GM12874 (cell line): Measurements from ENCODE around the gene DCAF8.

ENCODE experiments used
- TF ChIP-seq, protein P1 (sequence below): IDR thresholded peaks from 2 replicates; pipeline ENCODE4 v1.5.1; 2011; ENCODE audit warnings: low read depth, mild to moderate bottlenecking, control low read depth, low read length, moderate library complexity; ENCODE audit not compliant: insufficient read depth

DCAF8 gene

DNA sequence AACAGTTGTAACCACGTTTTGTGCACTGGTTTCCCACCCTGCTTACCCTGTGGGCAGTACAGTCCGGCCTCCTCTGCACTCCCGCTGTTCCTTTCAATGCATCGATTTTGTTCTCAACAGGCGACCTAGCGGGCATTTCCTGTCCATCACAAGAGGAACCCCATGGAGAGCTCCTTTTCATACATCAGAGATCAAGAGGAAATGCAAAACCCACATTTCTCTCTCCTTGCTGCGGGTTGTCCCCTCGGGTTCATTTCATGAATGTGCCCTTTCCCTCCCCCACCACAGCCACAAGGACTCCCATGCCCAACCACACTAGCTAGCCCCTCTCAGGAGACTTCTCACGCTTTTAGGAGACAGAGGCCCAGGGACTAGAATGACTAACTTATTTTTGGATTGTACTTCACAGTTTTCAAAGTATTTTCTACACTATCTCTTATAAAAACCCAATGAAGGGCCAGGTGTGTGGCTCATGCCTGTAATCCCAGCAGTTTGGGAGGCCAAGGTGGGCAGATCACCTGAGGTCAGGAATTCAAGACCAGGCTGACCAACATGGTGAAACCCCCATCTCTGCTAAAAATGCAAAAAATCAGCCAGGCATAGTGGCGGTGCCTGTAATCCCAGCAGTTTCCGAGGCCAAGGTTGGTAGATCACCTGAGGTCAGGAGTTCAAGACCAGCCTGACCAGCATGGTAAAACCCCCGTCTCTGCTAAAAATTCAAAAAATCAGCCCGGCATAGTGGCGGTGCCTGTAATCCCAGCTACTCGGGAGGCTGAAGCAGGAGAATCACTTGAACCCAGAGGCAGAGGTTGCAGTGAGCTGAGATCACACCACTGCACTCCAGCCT, 92.6 kb downstream of the DCAF8 start:
- TF ChIP-seq, protein P1, sequence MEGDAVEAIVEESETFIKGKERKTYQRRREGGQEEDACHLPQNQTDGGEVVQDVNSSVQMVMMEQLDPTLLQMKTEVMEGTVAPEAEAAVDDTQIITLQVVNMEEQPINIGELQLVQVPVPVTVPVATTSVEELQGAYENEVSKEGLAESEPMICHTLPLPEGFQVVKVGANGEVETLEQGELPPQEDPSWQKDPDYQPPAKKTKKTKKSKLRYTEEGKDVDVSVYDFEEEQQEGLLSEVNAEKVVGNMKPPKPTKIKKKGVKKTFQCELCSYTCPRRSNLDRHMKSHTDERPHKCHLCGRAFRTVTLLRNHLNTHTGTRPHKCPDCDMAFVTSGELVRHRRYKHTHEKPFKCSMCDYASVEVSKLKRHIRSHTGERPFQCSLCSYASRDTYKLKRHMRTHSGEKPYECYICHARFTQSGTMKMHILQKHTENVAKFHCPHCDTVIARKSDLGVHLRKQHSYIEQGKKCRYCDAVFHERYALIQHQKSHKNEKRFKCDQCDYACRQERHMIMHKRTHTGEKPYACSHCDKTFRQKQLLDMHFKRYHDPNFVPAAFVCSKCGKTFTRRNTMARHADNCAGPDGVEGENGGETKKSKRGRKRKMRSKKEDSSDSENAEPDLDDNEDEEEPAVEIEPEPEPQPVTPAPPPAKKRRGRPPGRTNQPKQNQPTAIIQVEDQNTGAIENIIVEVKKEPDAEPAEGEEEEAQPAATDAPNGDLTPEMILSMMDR, result no peak

DNA sequence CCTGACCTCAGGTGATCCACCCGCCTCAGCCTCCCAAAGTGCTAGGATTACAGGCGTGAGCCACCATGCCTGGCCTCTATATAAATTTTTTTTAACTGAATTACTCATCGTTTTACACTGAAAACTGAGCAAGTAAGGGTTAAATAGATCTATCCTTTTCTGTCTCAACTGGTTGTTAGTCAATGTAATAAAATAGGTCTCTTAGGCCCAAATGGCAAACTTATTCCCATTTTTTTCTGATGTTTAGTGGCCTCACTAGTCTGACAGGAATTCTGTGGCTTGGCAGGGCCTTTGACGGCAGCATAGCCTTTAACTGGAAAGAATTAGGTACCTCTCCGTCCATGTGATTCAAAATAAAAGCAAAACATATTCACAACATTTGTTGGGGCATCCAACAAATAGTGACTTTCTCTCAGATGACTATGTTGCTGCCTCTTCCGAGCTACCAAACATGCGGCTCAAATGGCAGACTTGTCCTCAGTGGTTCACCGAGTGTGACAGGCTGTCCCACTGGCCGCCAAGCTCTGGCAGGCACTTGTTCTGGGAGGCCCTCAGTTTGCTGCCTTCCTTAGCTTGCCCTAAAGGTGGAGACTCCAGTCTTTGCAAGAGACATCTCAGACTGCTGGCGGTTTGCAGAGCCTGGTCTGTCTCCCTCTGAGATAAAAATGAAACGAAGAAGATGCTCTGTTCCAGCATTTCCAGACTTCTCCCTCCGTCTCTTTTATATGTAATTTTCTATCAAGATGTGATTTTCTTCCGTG, 93.6 kb downstream of the DCAF8 start:
- TF ChIP-seq, protein P1, result no peak

DNA sequence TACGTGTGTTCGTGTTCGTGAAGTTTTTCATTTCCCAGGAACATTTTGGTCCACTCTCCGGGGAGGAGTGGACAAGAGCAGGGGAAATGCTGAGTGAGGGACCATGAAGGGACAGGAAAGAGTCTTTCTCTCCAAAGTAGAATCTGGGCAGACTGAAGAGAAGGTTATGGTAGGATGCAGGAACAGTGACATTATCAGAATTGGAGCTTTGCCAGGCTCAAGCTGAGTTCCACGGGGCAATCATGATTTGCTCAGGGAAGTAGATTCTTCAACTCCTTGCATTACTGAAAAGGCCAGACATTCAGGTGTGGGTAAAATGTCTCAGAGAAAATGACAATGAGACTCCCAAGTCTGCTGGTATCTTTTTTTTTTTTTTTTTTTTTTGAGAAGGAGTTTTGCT, 94.3 kb downstream of the DCAF8 start:
- TF ChIP-seq, protein P1, result no peak

DNA sequence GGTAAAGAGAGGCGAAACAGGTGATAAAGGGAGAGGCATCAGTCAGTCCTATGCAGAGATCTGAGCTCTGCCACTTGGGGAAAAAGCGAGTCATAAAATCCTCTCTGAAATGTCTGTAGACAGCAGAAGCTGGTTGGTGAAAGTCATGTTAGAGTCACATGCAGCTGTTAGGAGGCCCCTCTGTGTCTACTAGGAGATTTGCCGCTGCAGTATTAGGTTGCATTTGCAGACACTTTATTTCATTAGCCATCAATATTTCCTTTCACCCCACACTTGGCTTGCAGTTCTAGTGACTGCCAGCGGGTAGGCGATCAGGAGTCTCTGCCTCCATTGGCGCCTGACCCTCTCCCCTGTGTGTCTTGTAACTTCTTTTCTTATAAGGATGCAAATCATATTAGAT, 94.8 kb downstream of the DCAF8 start:
- TF ChIP-seq, protein P1, result no peak

DNA sequence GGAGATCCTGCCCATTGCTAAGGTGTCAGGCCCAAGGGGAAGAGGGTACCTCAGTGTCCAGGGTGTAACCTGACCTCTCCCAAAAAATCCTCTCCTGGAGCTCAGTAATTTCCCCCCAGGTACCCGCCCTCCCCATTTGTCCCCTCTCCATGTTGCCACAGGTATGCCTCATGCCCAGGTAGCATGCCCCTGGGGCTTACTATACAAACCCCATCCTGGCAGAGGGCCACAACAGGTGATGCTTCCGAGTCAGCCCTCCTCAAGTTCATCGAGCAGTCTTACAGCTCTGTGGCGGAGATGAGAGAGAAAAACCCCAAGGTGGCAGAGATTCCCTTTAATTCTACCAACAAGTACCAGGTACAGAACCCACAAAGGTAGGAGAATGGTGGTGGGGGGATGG, 95.3 kb downstream of the DCAF8 start:
- TF ChIP-seq, protein P1, result no peak

DNA sequence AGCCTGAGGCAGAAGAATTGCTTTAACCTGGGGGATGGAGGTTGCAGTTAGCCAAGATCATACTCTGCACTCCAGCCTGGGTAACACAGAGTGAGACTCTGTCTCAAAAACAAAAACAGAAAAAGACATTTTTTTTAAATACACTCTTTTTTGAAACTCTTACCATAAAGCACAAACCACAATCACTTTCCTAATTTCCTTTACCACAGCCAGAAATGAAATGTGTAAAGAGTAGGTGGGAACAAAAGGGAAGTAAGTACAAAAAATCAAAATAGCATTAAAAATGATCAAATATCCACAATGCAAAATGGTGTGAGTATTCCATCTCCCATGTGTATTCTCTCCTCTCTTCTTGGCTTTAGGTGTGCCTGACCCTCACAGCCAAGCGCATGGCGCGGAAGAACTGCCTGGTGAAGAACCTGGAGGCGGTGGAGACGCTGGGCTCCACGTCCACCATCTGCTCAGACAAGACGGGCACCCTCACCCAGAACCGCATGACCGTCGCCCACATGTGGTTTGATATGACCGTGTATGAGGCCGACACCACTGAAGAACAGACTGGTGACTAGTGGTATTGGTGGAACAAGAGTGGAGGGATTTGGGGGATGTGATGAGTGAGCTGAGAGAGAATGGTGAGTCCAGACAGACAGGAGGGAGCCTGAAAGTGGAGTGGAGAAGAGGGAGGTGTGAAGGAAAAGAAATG, 96.0 kb downstream of the DCAF8 start:
- TF ChIP-seq, protein P1, result no peak
